Epithelial cell of umbilical artery (primary cell): ENCODE results near the gene NECAP2. TPM values are rescaled to one million over a fixed set of nuclear protein-coding genes. Genes with fewer than 3 reads are reported as not detected.

Experiments used
- total RNA-seq: library from RNA; depleted of rRNA; stranded (reverse); fragments of >200 nt; gene quantifications from 2 replicates; pipeline ENCODE4 v1.2.3, GENCODE V29; 2014

Gene NECAP2
- total RNA-seq, result 164 and 167 TPM in 2 replicates

GRCh38 chr1:16440470-16441281 lies at the start of gene NECAP2:
NECAP2 (plus strand) TSS chr1:16440724; CDS start chr1:16440762, 38 bp downstream.

GRCh38 chr1:16436946-16437474 lies 3.5 kb upstream of the NECAP2 start, which contains the start of gene SPATA21:
SPATA21 (minus strand) TSS chr1:16437424; CDS start chr1:16431371, 6,053 bp downstream.

Other genes starting within 250 kb of the NECAP2 start
- 2.9 and 3.6 TPM in 2 replicates for gene ARHGEF19, start 228.1 kb upstream of the NECAP2 start, total RNA-seq
- 5.5 and 5.6 TPM in 2 replicates for gene CPLANE2, start 203.5 kb upstream of the NECAP2 start, total RNA-seq
- gene FBXO42, start 88.2 kb upstream of the NECAP2 start, total RNA-seq, result 8.4 and 9.9 TPM in 2 replicates
- gene SZRD1, start 73.5 kb upstream of the NECAP2 start, total RNA-seq, result 20.7 and 22.7 TPM in 2 replicates
- not detected in 2 replicates for gene SPATA21, start 3.3 kb upstream of the NECAP2 start, total RNA-seq
- under 0.01 and 5,836 TPM in 2 replicates for gene RNU1-1, start 73.6 kb downstream of the NECAP2 start, total RNA-seq
- 14.0 and 33.0 TPM in 2 replicates for gene NBPF1, start 172.8 kb downstream of the NECAP2 start, total RNA-seq
- under 0.01 and 5,836 TPM in 2 replicates for gene RNU1-3, start 226.2 kb downstream of the NECAP2 start, total RNA-seq